Neuron (in vitro differentiated cells): ENCODE measurements around the gene ALK.

ENCODE experiments used
- H2AFZ ChIP-seq: one replicate; pipeline ENCODE4 v1.6.1; 2013; ENCODE audit warnings: low read depth, mild to moderate bottlenecking, inconsistent platforms, low read length, moderate library complexity
- H3K27me3 ChIP-seq: one replicate; pipeline ENCODE4 v1.6.1; 2013; ENCODE audit warnings: low read length; ENCODE audit not compliant: insufficient read depth
- H3K36me3 ChIP-seq: one replicate; pipeline ENCODE4 v1.6.1; 2013; ENCODE audit warnings: low read length; ENCODE audit not compliant: insufficient read depth
- H3K4me1 ChIP-seq: one replicate; pipeline ENCODE4 v1.6.1; 2013; ENCODE audit warnings: low read length; ENCODE audit not compliant: insufficient read depth
- H3K4me3 ChIP-seq: 2 replicates; pipeline ENCODE4 v1.5.1; 2013; ENCODE audit warnings: mild to moderate bottlenecking, low read length, moderate library complexity
- H3K9me3 ChIP-seq: one replicate; pipeline ENCODE4 v1.6.1; 2013; ENCODE audit warnings: low read length

Gene ALK

DNA sequence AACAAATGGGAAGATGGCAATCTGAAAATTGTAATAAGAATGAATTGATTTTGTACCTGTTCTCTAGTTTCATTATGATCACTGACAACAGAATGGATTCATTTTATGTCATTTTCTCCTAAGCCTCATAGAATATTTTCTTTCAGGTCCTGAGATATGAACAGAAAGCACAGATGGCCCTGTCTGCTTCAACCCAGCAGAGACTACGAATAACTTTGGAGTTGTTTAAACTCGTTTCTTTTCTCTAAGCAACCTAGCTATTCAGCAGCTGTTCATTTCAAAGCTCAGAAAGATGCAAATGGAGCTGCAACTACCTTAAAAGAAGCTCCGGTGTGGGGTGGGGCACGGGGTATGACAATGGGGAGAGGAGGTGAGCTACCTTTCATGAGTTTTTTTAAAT is 124.9 kb downstream of the ALK start:
- no peaks in the 10 kb centered on the region for H3K27me3 ChIP-seq
- no peak overlapping the region for H2AFZ ChIP-seq
- H3K36me3 ChIP-seq: no peaks in the 10 kb centered on the region
- H3K4me1 ChIP-seq: no peaks in the 10 kb centered on the region
- H3K4me3 ChIP-seq: no peak overlapping the region
- H3K9me3 ChIP-seq: no peaks in the 10 kb centered on the region

DNA sequence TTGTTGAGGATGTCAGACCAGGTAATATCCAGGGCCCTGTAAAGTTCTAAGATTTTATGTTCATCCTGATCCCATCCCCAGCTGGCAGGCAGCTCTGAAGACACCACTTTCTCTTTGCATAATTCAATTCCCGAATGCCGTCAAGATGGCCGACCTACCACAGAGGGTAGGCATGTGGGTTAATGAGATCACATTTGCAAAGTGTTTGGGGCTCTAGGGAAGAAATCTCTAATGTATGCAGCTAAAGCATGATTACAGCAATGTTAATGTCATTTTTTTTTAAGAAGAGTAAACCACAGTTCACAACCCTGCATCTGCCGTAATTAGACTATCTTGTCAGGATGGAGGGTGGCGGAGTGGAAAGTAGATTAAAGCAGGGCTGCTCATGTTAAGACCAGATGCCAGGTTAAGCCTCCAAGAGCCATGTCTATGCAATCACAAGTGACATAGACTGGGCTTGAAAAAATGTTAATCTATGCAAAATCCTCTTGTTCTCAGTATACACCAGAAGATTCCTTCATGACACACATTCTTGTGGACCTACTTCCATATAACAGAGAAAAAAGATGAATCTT is 131.4 kb downstream of the ALK start:
- no peak overlapping the region for H3K4me3 ChIP-seq
- no peaks in the 10 kb centered on the region for H3K9me3 ChIP-seq
- peaks cover 6% of the 10 kb centered on the region for H3K4me1 ChIP-seq
- H3K27me3 ChIP-seq: no peaks in the 10 kb centered on the region
- no peaks in the 10 kb centered on the region for H3K36me3 ChIP-seq
- H2AFZ ChIP-seq: no peak overlapping the region

DNA sequence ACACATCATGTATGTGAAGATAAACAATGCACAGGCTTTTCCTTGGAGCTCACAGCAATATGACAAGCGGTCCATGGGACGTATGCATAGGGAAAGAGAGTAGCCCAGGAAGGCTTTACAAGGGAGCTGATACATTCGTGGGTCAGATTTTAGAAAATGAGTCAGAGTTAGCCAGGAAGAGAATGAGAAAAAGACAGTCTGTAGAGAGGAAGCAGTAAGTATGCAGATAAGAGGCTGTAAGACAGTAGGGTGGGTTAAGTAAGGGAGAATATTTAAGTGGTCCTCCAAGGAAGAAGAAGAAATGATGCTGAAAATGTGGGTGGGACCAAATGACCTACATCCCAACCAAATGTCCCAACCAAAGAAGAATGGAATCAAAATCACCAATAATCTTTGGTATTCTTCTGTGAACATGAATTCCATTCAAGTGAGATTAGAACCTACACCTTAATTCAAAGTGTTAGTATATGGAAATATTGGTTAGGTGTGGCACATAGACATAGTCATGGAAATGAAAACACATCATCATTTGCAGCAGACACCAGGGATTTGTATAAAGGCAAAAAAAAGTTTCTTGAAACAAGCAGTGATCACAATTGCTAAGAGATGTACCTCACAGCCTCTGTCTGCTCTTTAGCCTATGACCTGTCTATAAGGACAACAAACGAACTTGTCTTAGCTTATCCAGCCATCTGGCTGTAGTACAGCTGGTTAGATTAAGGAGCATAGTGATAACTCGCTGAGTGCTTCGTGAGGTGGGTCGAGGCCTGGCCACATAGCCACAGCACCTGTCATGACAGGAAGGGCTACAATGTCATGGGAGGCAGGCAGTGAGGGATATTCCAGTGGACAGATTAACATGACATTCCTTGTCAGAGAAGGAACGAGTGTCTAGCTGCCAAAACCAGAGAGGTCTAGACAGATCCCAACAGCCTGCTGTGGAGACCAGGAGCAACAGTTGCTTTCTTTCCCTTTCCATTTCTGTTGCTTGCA is 133.6 kb downstream of the ALK start:
- no peaks in the 10 kb centered on the region for H3K36me3 ChIP-seq
- peaks cover 12% of the 10 kb centered on the region for H3K4me1 ChIP-seq
- H3K27me3 ChIP-seq: no peaks in the 10 kb centered on the region
- no peak overlapping the region for H2AFZ ChIP-seq
- no peaks in the 10 kb centered on the region for H3K9me3 ChIP-seq
- H3K4me3 ChIP-seq: no peak overlapping the region

DNA sequence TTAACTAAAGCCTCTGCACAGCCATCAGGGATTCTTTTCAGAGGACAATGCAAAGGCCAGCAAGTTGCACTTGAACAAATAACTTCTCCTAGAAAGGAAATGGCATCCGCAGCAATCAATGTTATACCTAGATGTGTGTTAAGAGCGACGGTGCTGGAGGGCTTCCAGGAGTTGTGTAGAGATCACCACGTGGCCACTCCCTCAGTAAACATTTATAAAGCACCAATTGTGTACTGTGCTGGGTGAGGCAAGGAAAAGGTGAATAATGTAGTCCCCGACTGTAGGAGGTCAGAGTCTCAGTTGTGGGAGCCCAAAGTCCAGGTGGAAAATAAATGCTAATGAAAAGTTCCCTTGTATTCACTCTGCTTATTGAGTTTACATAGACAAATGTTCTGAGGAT is 135.0 kb downstream of the ALK start:
- no peaks in the 10 kb centered on the region for H3K36me3 ChIP-seq
- no peak overlapping the region for H3K4me3 ChIP-seq
- H2AFZ ChIP-seq: no peak overlapping the region
- H3K4me1 ChIP-seq: peaks cover 19% of the 10 kb centered on the region
- no peaks in the 10 kb centered on the region for H3K9me3 ChIP-seq
- H3K27me3 ChIP-seq: no peaks in the 10 kb centered on the region

DNA sequence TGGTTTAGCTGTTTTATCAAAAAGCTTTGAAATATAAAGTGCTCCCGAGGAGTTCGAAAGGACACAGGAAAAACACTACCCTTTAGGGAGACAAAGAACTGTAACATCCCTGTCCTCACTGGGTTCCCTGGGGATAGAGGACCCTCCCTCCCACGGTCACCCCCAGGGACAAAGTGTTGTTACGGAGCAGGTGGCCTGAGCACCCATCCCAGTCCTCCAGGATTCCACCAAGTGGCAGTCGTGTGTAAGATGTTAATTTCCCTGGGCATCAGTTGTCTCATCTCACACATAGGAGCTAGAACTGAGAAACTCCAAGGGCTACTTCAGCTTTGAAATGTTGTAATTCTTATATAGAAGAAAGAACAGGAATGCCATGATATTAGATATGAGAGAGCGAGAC is 137.7 kb downstream of the ALK start:
- Histone ChIP-seq H2AFZ (no peak overlapping the region), H3K4me3 (no peak overlapping the region), H3K9me3 (no peaks in the 10 kb centered on the region), H3K27me3 (no peaks in the 10 kb centered on the region), H3K4me1 (peaks cover 19% of the 10 kb centered on the region), H3K36me3 (no peaks in the 10 kb centered on the region)

DNA sequence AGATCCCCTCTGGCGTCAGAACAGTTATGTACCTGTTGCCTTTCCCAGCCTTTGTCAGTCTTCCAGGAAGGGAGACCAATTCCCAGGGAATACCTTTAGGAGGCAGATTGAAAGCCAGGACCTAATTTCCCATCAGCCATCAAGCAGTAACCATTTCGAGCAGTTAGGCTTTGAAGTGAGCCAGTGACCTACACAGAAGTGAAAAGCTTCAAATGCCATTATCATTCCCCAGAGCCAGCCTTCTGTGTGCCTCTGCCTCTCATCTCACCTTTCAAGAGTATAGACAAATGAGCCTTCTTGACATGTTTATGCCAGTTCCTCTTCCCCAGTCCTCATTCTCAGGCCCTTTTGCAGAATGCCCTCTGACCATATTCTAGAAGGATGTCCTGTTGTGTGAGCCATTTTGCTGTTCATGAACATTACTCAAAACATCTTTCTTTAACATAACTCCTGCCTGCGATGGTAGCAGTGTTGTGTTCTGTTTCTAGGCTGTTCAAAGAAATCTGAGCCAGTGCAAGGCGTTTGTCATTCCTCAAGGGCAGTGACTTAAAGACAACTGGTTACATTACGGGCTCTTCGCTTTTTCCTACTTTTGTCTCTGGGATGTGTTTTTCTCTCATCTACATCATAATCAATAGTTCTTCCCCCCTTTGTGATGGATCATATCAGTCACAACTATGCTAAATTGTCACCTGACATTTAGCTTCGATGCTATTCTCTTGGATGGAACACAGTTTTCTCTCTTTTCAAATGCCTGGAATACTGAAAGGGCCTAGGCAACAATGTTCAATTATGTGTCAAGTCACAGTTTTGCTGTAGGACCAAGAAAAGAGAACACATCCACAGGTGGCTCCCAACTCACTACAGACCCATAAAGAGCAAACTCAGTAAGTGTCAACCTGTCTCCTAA is 138.6 kb downstream of the ALK start:
- no peaks in the 10 kb centered on the region for H3K9me3 ChIP-seq
- no peak overlapping the region for H2AFZ ChIP-seq
- no peaks in the 10 kb centered on the region for H3K36me3 ChIP-seq
- peaks cover 23% of the 10 kb centered on the region for H3K4me1 ChIP-seq
- no peaks in the 10 kb centered on the region for H3K27me3 ChIP-seq
- no peak overlapping the region for H3K4me3 ChIP-seq

DNA sequence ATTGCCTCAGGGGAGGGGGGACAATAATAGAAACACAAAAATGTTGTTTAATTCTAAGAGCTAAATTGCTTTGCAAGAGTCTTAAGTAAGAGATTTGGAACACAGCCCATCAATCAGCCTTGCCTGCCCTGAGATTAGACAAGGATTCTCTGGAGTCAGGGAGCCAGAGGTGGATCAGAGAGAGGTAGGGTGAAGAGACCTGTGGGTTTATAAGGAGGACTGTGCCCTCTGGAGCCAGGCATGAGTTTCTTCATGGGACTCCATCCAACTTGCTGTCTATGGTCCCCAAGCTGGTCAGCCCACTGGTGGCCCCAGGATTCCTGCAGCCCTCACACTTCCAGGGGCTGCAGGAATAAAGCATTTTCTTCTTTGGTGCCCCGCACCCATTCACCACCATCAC is 139.3 kb downstream of the ALK start:
- Histone ChIP-seq H3K36me3 (no peaks in the 10 kb centered on the region), H2AFZ (no peak overlapping the region), H3K27me3 (no peaks in the 10 kb centered on the region), H3K4me1 (peaks cover 23% of the 10 kb centered on the region), H3K4me3 (no peak overlapping the region), H3K9me3 (no peaks in the 10 kb centered on the region)

DNA sequence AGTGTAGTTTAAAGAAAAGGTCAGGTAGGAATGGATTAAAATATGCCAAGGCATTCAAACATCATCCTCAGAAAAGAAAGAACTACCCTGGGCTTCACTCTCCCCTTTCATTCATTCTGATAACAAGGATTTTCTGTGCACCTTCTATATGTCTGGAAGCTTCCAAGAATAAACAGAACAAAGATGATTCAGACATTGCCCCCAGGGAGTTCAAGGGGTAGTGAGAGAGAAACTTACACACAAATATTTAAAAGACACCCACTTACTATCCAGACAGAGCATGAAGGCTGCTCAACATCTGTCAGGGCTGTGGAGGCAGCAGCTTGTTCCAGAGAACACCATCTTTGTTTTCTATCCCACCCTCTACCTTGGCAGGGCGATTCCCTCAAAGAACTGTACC is 140.5 kb downstream of the ALK start:
- Histone ChIP-seq H3K4me1 (peaks cover 19% of the 10 kb centered on the region), H3K4me3 (no peak overlapping the region), H2AFZ (no peak overlapping the region), H3K9me3 (no peaks in the 10 kb centered on the region), H3K36me3 (no peaks in the 10 kb centered on the region), H3K27me3 (no peaks in the 10 kb centered on the region)

DNA sequence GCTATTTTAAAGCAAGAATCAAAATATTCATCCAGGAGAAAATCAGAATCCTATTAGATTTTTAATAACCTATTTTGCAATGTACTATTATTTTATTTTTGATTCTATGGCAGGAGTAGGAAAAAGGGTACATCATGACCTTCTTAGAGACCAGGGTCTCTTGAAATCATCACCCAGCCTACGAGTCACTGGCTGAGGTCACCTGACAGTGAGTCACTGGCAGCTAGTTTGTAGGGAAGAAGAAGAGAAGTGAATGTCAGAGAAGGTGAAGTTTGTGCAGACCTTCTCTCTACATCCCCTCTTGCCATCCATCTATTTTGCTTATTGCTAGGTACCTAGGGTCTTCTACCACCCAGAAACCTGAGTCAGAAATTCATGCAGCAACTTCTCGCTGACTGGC is 144.2 kb downstream of the ALK start:
- H3K4me3 ChIP-seq: no peak overlapping the region
- no peaks in the 10 kb centered on the region for H3K9me3 ChIP-seq
- no peak overlapping the region for H2AFZ ChIP-seq
- H3K4me1 ChIP-seq: peaks cover 5% of the 10 kb centered on the region
- H3K36me3 ChIP-seq: no peaks in the 10 kb centered on the region
- H3K27me3 ChIP-seq: no peaks in the 10 kb centered on the region

DNA sequence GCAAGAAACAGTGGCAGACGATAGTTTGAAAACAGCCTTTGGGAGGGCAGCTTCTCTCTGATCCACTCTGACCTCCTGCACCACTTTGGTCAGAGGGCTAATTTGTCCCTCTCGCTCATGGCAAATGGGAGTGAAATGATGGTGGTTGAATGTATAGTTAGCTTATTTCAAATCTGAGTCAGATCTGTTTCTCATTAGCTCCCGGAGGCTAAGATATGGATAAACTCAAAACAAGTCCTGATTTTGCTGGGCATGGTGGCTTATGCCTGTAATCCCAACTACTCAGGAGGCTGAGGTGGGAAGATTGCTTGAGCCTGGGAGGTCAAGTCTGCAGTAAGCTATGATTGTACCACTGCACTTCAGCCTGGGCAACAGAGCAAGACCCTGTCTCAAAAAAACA is 145.0 kb downstream of the ALK start:
- H2AFZ ChIP-seq: no peak overlapping the region
- H3K4me3 ChIP-seq: no peak overlapping the region
- no peaks in the 10 kb centered on the region for H3K9me3 ChIP-seq
- peaks cover 4% of the 10 kb centered on the region for H3K4me1 ChIP-seq
- no peaks in the 10 kb centered on the region for H3K27me3 ChIP-seq
- no peaks in the 10 kb centered on the region for H3K36me3 ChIP-seq

DNA sequence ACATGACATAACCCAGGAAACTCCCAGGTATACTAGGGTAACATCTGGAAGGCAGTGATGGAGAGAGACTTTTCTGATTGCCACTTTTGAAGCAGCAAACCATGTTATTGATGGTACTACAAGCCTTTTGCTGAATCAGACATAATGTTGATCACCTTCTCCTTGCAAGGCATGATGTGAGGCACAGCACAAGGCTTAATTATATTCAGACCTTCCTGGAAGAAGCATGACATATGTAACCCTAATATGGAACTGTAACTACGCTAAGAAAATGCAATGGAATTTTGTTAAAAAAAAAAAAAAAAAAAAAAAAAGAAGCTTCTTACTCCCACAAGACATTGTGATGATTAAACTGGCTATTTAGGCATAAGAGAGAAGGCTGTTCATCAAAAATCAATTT is 145.4 kb downstream of the ALK start:
- no peaks in the 10 kb centered on the region for H3K27me3 ChIP-seq
- no peak overlapping the region for H3K4me3 ChIP-seq
- no peak overlapping the region for H2AFZ ChIP-seq
- peaks cover 4% of the 10 kb centered on the region for H3K4me1 ChIP-seq
- H3K36me3 ChIP-seq: no peaks in the 10 kb centered on the region
- no peaks in the 10 kb centered on the region for H3K9me3 ChIP-seq

DNA sequence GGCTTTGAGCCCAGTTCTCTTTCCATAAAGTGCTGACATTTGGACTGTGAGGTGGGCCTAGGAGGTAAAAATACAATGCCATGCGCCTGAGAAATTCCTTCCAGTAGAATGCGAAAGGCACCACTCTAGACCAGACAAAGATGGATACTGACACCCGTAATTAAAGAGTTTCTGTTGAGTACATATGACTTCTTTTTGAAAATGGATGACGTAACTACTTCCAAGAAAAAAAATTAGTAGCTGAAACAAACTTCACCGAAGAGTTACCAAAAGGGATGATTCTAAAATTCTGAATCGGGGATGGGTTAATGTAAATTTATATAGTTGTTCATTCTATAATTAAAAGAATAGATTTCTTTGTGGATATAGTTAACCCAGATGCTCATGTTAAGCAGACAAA is 146.8 kb downstream of the ALK start:
- Histone ChIP-seq H3K36me3 (no peaks in the 10 kb centered on the region), H3K9me3 (no peaks in the 10 kb centered on the region), H2AFZ (no peak overlapping the region), H3K4me1 (peaks cover 4% of the 10 kb centered on the region), H3K27me3 (no peaks in the 10 kb centered on the region), H3K4me3 (no peak overlapping the region)

DNA sequence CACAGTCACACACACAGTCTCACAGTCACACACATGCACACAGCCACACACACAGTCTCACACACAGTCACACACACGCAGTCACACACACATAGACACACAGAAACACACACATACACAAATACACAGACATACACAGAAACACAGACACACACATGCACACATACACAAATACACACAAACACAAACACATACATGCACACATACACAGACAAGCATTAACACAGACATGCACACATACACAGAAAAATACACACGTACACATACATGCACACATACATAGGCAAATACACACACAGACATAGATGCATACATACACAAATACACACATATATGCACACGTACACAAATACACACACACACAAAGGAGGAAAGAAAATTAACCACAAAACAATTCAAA is 150.5 kb downstream of the ALK start:
- Histone ChIP-seq H3K4me1 (no peaks in the 10 kb centered on the region), H3K4me3 (no peak overlapping the region), H3K9me3 (no peaks in the 10 kb centered on the region), H3K36me3 (no peaks in the 10 kb centered on the region), H2AFZ (no peak overlapping the region), H3K27me3 (no peaks in the 10 kb centered on the region)
